GM23338 (cell line): ENCODE results near the gene HIP1. TPM values are rescaled to one million over a fixed set of nuclear protein-coding genes. Genes with fewer than 3 reads are reported as not detected.

Experiments used
- ATAC-seq: fragments of 200-7000 bp; cut with Tn5 transposase; 3 replicates; pipeline ENCODE4 v1.9.1; 2020
- DNase-seq: peaks from one replicate; pipeline ENCODE4 v3.0.0-alpha.2; 2015; ENCODE audit warnings: low spot score
- H2AFZ ChIP-seq: fragments of 200-600 bp; sonication (generic); 2 replicates; pipeline ENCODE4 v1.8.0; 2016; ENCODE audit warnings: antibody characterized with exemption, mild to moderate bottlenecking, moderate library complexity
- H3F3A ChIP-seq: fragments of 200-600 bp; sonication (generic); replicated peaks from 2 replicates; pipeline ENCODE4 v1.8.0; 2017; ENCODE audit warnings: antibody characterized with exemption, mixed run types, low read depth
- H3K27ac ChIP-seq: fragments of 200-600 bp; sonication (generic); 2 replicates; pipeline ENCODE4 v1.6.1; 2016; ENCODE audit warnings: low read depth
- H3K27me3 ChIP-seq: fragments of 200-600 bp; sonication (generic); 2 replicates; pipeline ENCODE4 v1.8.0; 2016; ENCODE audit warnings: mild to moderate bottlenecking, mixed run types, moderate library complexity; ENCODE audit not compliant: insufficient read depth
- H3K36me3 ChIP-seq: fragments of 200-600 bp; sonication (generic); 2 replicates; pipeline ENCODE4 v1.8.0; 2016; ENCODE audit warnings: mild to moderate bottlenecking; ENCODE audit not compliant: insufficient read depth
- H3K4me1 ChIP-seq: fragments of 200-600 bp; sonication (generic); 2 replicates; pipeline ENCODE4 v1.8.0; 2016; ENCODE audit warnings: mild to moderate bottlenecking, moderate library complexity; ENCODE audit not compliant: insufficient read depth
- H3K4me2 ChIP-seq: fragments of 200-600 bp; sonication (generic); 2 replicates; pipeline ENCODE4 v1.7.1; 2017; ENCODE audit warnings: mixed run types
- H3K4me3 ChIP-seq: fragments of 200-600 bp; sonication (generic); 2 replicates; pipeline ENCODE4 v1.6.1; 2016; ENCODE audit warnings: mixed run types
- H3K79me2 ChIP-seq: fragments of 200-600 bp; sonication (generic); replicated peaks from 2 replicates; pipeline ENCODE4 v1.8.0; 2017; ENCODE audit warnings: mild to moderate bottlenecking; ENCODE audit not compliant: insufficient read depth
- H3K9me2 ChIP-seq: fragments of 200-600 bp; sonication (generic); 2 replicates; pipeline ENCODE4 v1.8.0; 2017; ENCODE audit not compliant: insufficient read depth
- H4K20me1 ChIP-seq: fragments of 200-600 bp; sonication (generic); replicated peaks from 2 replicates; pipeline ENCODE4 v1.8.0; 2017; ENCODE audit warnings: mild to moderate bottlenecking; ENCODE audit not compliant: insufficient read depth
- H3K27ac Mint-ChIP-seq: 2 replicates; pipeline ENCODE4 v1.8.0; 2020; ENCODE audit warnings: inconsistent platforms, mild to moderate bottlenecking, moderate library complexity, mixed read lengths
- H3K27me3 Mint-ChIP-seq: 3 replicates; pipeline ENCODE4 v1.8.0; 2022; ENCODE audit warnings: low read depth, mild to moderate bottlenecking, moderate library complexity, mixed read lengths, inconsistent platforms; ENCODE audit not compliant: insufficient read depth, poor library complexity
- H3K36me3 Mint-ChIP-seq: 3 replicates; pipeline ENCODE4 v1.8.0; 2021; ENCODE audit warnings: low read depth, mild to moderate bottlenecking, inconsistent platforms, moderate library complexity, mixed read lengths
- H3K4me1 Mint-ChIP-seq: 3 replicates; pipeline ENCODE4 v1.8.0; 2020; ENCODE audit warnings: mild to moderate bottlenecking, inconsistent platforms, mixed read lengths
- H3K4me3 Mint-ChIP-seq: 3 replicates; pipeline ENCODE4 v1.8.0; 2021; ENCODE audit warnings: moderate library complexity, mild to moderate bottlenecking, inconsistent platforms, mixed read lengths
- H3K9me3 Mint-ChIP-seq: 3 replicates; pipeline ENCODE4 v1.8.0; 2020; ENCODE audit warnings: moderate library complexity, mild to moderate bottlenecking, inconsistent platforms, mixed read lengths
- CTCF ChIP-seq, 2 experiments: fragments of 200-600 bp in 1 of 2; sonication (generic) in 1 of 2; conservative IDR thresholded peaks; 2 replicates each; pipeline versions ENCODE4 v1.5.1 to v1.6.1; 2016 to 2017; ENCODE audit warnings: antibody characterized with exemption in 2 of 2, low read depth in 2 of 2, mild to moderate bottlenecking in 2 of 2, moderate library complexity in 1 of 2
- ETS1 ChIP-seq: IDR thresholded peaks from 2 replicates; pipeline ENCODE4 v1.6.1; 2016; ENCODE audit warnings: antibody characterized with exemption
- EZH2 ChIP-seq: fragments of 200-600 bp; sonication (generic); IDR thresholded peaks from one replicate; pipeline ENCODE4 v1.8.0; 2017; ENCODE audit warnings: antibody characterized with exemption, mild to moderate bottlenecking, low read depth; ENCODE audit not compliant: unreplicated experiment
- EZH2phosphoT487 ChIP-seq: fragments of 200-600 bp; sonication (generic); IDR thresholded peaks from one replicate; pipeline ENCODE4 v1.8.1; 2018; ENCODE audit warnings: antibody characterized with exemption; ENCODE audit not compliant: unreplicated experiment
- JUNB ChIP-seq: IDR thresholded peaks from one replicate; pipeline ENCODE4 v1.6.1; 2016; ENCODE audit warnings: antibody characterized with exemption; ENCODE audit not compliant: unreplicated experiment
- POLR2AphosphoS5 ChIP-seq: IDR thresholded peaks from 2 replicates; pipeline ENCODE4 v1.6.1; 2016; ENCODE audit warnings: antibody characterized with exemption, low read depth
- REST ChIP-seq: IDR thresholded peaks from one replicate; pipeline ENCODE4 v1.6.1; 2018; ENCODE audit warnings: antibody characterized with exemption; ENCODE audit not compliant: unreplicated experiment
- STAT1 ChIP-seq: IDR thresholded peaks from one replicate; pipeline ENCODE4 v1.6.1; 2016; ENCODE audit warnings: antibody characterized with exemption; ENCODE audit not compliant: unreplicated experiment
- ZNF114 ChIP-seq: fragments of 250-450 bp; sonication (Bioruptor Pico); IDR thresholded peaks from 2 replicates; pipeline ENCODE4 v1.5.0; 2020; ENCODE audit warnings: mild to moderate bottlenecking, moderate library complexity
- ZNF331 ChIP-seq: fragments of 250-450 bp; sonication (Bioruptor Pico); IDR thresholded peaks from 2 replicates; pipeline ENCODE4 v1.5.0; 2020; ENCODE audit warnings: low read depth, mild to moderate bottlenecking, moderate library complexity
- ZNF462 ChIP-seq: fragments of 250-450 bp; sonication (Bioruptor Pico); IDR thresholded peaks from 2 replicates; pipeline ENCODE4 v1.5.0; 2020; ENCODE audit warnings: mild to moderate bottlenecking, moderate library complexity
- polyA plus RNA-seq: library from polyadenylated mRNA; unstranded; fragments of >200 nt; fragmentation: Nextera tagmentation; extraction: Ambion mirVana; gene quantifications from 2 replicates; pipeline ENCODE4 v1.2.1, GENCODE V29; 2016
- total RNA-seq: library from RNA; depleted of rRNA; stranded (reverse); fragments of >200 nt; shearing (Covaris generic); gene quantifications from 2 replicates; pipeline ENCODE4 v1.2.3, GENCODE V29; 2014

The HIP1 gene
- total and polyA plus RNA-seq, 2 experiments from 2014 or later: 24.9 to 80.8 TPM

- Histone ChIP-seq H3K27me3 (no peaks in the 10 kb centered on the region), H3K4me2 (no peak overlapping the region)
Measured at GRCh38 chr7:75711076-75711475, 27.7 kb downstream of the HIP1 start.

More at GRCh38 chr7:75711076-75711475, 27.7 kb downstream of the HIP1 start:
- Histone ChIP-seq H3K4me3 (no peak overlapping the region), H3K9me2 (no peaks in the 10 kb centered on the region), H2AFZ (no peak overlapping the region), H4K20me1 (no peaks in the 10 kb centered on the region), H3K4me1 (peaks cover 3% of the 10 kb centered on the region; the same call in 1 of the 2 replicates), H3F3A (no peaks in the 10 kb centered on the region), H3K27ac (no peak overlapping the region), H3K36me3 (0 out of 2 replicates have a peak, but pooled peaks cover 3% of the 10 kb centered on the region), H3K79me2 (no peaks in the 10 kb centered on the region)
- DNase-seq (no peak), ATAC-seq (no peak)
- no peak overlapping the region for H3K4me3 Mint-ChIP-seq
- H3K27me3 Mint-ChIP-seq: peaks cover 2% of the 10 kb centered on the region
- peaks cover 18% of the 10 kb centered on the region; the same call in 2 of the 3 replicates for H3K9me3 Mint-ChIP-seq
- H3K36me3 Mint-ChIP-seq: peaks cover 14% of the 10 kb centered on the region
- TF ChIP-seq ZNF331 (CRISPR knock-in tag) (no peak), REST (no peak), ZNF462 (CRISPR knock-in tag) (no peak), STAT1 (no peak), JUNB (no peak), POLR2AphosphoS5 (no peak), ZNF114 (CRISPR knock-in tag) (no peak), ETS1 (no peak), EZH2 (no peak), CTCF (conservative IDR thresholded peaks at IDR 0.05; ENCODE audit: low read depth in 2 of 2) (no peak), EZH2phosphoT487 (no peak)
- H3K27ac Mint-ChIP-seq: no peak overlapping the region
- H3K4me1 Mint-ChIP-seq: peaks cover 9% of the 10 kb centered on the region; the same call in 1 of the 3 replicates
